GM19025 (cell line): Measurements from ENCODE around the gene HIPK2.

ENCODE experiments used
- ATAC-seq: cut with Tn5 transposase; IDR thresholded peaks from one replicate; pipeline ENCODE4 v1.9.1; 2021; ENCODE audit warnings: mild to moderate bottlenecking, low read depth, moderate library complexity; ENCODE audit not compliant: unreplicated experiment

HIPK2 gene

DNA sequence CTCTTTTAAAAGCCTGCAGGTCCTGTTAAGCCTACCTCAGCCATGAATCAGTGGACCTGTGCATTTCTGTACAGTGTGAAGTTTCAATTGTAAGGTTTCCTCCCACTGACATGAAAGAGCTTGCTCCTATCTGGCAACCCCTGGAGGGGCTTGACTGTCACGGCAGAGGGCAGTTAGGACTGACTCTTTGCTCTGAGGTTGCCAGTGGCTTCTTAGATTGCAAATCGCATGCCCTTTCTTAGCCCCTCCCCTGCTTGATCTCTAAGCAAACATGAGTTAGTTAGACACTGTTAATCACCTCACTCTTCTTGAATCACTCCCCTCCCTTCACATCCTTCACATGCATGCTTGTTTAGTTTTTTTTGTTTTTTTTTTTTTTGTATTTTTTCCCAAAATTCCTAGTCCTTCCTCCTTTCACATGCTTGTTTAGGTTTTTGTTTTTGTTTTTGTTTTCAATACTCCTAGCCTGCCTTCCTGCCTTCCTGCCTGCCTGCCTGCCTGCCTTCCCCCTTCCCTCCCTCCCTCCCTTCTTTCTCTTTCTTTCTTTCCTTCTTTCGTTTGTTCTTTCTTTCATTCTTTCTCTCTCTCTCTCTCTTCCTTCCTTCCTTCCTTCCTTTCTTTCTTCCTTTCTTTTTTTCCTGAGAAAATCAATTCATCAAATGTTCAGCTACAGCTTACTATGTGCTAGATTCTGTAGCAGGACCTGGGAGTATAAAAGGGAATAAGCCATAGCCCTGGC is 6.0 kb upstream of the HIPK2 start:
- ATAC-seq: no peak

DNA sequence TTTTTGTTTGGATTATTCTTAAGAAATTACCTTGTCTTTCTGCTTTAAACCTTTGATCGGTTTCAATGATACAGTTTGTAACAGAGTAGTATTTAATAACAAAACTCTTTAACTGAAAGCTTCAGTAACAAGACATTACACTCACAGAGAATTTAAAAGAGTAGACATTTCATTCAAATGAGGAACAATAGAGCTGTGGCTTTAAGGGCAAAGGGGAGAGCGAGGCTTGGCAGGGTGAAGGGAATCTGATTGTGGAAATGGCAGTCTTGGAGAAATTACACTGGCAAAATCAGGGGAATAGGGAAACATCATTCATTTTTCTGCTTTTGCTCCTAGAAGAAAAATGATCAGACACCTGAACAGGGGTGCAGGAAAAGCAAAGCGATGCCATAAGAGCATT is 5.1 kb upstream of the HIPK2 start:
- ATAC-seq: no peak

DNA sequence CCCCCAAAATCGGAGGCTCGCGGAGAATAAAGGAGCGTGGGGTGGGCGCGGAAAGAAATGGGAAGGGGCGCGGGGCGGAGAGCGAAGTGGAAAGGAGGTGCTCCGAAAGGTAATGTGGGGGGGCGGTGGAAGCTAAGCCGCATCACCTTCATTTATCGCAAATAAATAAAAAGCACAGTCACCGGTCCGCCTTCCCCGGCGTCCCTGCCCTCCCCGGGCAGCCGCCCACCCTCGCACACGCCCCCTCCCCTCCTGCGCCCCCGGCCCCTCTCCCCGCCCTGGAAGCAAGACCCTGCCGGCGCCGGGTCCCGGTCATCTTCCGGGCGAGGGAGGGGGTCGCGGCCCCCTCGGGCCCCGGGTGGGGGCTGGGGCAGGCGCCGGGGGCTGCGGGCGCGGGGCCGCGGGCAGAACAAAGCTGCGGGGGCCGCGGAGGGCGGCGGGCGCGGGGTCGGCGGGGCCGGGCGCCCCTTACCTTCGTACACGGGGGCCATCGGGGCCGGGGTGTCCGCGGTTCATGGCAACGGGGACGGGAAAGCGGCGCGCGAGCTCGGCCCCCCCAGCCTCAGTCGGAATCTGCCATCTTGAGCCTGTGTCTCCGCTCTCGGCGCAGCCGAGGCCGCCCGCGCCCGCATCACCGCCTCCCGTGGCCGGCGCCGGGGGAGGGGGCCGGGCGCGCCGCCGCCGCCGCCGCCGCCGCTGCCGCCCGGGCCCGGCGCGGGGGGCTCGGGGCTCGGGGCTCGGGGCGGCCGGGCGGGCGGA is 486 bp downstream of the HIPK2 start:
- ATAC-seq: peak; percentile 16

DNA sequence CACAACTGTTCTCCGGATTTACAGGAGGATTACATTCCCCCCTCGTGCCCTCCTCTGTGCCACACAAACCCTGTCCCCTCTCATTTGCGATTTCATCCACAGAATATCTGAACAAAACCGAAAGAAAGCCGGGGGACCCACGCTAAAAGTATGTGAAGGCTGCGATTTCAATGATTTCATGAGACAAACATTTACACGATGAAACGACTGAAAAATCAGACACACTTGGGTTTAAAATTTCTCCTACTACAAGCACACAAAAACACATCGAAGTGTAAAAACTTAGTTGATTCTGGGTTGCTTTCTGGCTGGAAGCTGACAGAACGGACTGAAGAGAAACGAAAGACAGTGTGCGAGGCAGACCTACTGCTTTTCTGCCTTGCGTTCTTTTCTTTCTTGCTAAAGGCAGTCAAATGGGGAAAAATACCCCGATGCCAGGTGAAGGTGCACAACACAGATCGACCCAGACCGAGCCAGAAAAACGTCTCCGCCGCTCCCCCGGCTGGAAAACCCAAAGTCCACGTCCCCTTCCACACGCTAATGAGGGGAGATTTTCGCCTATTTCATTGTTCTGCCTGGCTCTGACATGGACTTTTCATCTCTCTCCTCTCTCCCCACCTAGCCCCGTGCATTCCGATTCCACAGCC is 1.2 kb downstream of the HIPK2 start:
- ATAC-seq: no peak

DNA sequence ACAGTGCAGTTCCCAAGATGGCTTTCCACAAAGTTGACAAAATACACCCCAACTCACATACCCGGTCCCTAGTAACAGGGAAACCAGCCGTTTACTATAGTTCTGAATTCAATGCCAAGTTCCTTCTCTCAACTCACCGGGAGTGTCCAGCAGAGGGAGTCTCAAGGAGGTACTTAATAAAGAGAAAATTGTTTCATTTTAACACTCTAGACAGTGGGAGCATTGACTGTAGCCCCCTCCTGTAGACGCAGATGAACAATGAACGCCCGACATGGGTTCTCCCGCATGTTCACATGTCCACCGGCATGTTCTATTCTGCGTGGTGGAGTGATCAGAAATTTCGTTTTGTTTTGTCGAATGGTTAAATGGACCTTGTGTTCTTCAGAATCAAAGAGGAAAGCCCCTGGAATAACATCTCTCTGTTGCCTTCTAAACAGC is 1.9 kb downstream of the HIPK2 start:
- no peak for ATAC-seq

DNA sequence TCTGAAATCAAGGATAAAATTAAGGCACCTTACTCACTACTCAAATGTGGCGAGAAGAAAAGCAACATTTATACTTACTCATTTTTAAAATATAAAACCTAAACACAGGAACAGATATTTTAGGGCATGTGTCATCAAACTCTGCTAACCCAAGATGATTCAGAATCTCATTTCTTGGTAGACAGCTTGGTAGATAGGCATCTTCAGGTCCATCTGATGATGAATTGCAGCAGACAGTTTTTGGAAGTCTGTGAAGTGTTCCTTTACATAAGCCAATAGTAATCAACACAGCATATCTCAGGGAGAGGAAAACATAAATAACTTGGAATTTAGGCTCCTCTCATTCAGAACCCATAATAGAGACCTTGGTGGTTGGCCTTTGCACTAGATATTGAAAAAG is 3.4 kb downstream of the HIPK2 start:
- ATAC-seq: no peak

DNA sequence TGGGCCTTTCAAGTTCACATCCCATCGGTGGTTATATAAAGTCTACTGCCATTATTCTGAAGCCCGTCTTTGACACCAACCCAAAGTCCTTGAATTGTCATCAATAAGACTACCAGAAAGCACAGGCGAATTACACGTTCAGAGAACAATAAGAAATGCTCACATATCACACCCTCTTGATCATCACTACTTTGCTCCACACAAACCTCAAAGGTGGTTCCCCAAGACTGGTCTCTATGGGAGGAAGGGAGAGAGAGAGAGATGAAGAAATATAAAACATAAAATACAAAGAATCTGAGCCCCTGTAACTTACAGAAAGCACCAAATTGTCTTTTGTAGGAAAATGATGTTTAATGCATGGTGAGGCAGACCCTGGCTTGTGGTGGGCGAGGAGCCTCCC is 4.4 kb downstream of the HIPK2 start:
- ATAC-seq: no peak

DNA sequence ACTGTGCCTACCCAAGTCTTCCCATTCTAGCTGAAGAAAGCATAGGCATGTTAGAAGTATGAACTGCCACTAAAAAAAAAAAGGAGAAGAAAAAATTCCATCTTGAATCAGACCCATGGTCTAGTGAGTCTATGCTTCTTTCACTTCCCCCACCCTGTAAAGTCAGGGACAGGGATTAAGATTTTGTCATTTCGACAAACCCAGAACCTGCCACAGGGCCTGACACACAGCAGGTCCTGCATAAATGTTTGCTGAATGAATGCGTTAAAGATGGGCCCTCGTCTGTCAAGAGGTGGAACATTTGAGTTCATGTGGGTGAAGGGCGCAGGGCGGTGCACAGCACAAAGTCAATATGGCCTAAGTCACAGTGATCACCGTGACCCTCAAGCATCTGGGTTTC is 4.9 kb downstream of the HIPK2 start:
- ATAC-seq: no peak

DNA sequence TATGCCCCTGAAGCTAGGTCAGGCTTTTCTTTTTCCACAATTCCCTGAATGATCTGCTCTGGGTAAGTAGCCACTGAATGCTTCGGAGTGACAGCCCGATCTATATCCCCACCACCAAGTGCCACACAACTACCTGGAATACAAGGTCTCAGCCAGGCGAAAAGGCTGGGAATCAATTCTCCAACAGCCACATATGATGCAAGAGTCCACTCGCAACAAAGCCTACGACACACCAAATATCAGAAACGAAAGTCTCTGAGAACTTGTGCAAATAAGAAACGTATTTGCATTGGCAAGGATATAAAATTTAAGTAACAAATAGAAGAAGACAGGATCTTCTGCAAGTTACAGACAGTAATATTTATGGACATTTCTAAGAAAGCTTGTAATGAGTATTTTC is 5.7 kb downstream of the HIPK2 start:
- no peak for ATAC-seq

DNA sequence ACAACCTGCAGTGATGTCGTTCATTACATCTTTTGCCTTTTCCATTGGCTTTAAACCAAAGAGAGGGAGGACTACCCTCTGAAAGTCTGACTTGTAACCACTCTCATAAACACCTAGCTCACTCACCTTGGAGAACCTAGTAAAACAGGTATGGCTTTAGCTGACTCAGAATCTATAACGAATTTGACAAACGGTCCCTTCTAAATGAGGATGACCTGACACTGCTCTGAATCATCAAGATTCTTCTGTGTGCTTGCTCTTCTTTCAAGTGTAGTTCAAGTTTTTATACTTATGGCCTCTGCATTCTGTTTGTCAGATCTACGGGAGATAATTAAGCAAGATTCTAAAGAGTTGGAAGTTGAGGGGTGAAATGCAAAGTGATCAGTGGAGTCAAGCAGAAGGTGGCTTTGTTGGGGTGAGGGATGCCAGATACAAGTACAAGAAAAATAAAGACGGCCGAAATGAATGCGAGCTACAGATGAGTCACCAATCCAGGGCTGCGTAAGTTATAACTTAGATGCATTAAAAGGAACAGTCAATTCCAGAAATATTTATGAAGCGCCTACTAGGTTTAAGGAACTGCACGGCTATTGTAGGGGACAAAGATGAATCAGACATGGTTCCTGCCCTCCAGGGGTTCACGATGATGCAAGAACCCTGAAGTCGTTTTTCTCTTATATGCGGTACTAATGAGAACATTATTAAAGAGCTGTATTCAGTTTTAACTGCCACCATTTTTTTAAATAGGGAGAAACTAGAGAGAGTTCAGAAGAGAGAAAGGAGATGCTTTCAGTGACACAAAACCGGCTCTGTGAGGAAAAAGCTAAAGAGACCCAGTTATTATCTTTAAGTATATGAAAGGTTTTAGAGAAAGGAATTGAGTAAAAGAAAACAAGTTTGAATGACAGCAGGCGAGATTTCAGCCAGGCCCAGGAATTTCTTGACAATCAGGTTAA is 6.5 kb downstream of the HIPK2 start:
- no peak for ATAC-seq

DNA sequence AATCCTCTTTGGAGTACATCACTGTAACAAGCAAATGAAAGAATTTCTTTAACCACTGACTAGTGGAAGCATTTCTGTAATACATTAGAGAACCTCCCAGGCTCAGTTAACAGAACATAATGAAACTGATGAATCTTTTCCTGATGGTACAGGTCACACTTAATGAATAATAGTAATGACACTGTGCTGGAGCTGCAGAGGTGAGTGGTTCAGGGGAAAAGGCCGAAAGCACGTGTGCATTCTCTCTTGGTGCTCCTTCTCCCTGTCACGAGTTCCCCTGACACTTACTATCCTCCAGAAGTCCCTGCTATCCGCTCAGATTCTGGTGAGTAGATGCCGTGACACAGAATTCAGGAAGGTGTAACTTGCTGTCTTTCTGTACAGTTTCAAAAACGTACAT is 8.0 kb downstream of the HIPK2 start:
- ATAC-seq: no peak

DNA sequence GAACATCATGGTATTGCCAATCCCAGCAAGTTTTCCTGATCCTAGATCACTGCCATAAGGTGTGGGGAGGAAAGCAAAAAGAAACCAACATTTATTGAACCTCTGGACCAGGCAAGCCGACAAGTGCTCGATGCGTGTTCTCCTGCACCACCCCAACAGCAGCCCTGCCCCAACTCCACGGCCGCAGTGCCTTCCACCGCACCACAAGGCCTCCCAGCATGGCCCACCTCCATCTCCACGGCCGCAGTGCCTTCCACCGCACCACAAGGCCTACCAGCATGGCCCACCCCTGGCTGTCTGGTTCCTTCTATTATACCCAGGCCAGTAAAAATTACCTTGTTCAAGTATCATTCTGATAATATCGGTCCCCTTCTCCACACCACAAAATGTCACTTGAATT is 8.7 kb downstream of the HIPK2 start:
- no peak for ATAC-seq

DNA sequence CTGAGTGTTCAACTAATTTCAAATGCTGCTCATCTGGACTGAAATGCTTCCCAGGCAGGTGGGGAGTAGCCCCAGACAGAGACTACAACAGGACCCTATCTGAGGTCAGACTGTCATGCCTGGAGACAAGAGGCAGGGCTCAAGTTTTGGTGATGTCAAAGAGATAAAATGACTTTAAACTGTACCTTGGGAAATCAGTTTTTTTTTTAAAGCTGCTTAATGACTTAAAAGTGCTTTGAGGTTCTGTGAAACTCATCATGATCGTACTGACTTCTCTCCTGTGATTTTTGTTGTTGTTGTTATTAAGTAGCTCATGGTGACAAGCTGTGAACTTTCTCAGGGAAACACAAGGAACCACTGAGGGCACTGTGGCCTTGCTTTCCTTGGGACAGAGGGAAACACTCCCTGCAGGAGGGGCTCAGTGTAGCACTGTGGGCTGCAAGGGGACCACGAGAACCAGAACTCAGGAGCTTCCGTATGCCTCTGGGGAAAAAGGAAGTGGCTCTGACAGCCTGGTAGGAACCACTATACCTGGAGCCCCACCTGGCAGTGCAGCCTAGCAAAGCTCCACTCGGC is 9.5 kb downstream of the HIPK2 start:
- ATAC-seq: no peak

DNA sequence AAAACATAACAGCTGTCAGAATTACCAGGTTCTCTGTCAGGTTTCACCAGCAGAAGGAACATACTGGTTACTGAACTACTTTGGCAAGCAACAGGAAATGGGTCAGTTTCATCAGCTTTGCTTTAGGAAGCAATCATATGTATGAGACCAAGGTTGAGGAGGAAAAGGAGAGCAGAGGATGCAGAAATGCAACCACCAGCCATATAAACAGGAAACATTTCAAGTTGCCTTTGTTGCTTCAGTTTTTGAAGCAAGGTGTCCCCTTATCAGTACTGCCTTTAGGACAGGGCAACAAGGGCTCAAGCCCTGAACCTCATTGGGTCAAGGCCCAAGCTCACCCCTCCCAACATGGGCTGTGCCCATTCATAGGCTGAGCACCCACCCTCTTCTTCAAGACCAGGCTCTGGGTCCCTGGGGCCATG is 10.2 kb downstream of the HIPK2 start:
- ATAC-seq: peak; percentile 86

DNA sequence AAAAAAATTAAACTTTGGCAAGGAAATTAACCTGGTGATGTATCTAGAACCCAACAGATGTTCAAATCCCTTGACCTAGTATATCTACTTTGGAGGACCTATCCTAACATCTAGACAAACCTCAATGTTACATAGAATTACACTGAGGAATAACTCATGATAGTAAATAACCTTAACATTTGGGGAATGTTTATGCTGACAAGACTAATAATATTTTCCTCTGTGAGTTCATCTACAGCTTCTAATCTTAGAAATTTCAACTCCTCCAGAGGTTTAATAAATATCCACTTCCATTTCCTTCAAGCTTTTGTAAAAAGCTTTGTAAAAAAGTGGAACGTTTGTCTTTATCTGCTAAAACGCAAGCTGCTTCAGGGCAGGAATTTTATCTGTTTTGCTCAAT is 12.7 kb downstream of the HIPK2 start:
- ATAC-seq: no peak

DNA sequence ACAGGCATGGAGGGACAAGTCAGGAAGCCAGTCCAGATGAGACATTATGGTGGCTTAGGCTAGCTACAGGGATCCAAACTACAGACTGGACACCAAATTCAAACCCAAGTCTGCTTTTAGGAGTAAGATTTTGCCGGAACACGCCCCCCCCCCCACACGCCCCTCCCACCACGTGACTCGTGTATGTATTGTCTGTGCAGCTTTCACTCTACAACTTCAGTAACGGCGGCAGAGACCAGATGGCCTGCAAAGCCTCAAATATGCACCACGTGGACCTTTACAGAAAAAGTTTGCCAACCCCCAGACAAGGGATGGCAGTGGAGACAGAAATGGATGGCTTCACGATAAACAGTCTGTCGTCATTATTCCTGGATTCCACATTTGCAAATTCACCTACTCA is 14.5 kb downstream of the HIPK2 start:
- ATAC-seq: no peak

DNA sequence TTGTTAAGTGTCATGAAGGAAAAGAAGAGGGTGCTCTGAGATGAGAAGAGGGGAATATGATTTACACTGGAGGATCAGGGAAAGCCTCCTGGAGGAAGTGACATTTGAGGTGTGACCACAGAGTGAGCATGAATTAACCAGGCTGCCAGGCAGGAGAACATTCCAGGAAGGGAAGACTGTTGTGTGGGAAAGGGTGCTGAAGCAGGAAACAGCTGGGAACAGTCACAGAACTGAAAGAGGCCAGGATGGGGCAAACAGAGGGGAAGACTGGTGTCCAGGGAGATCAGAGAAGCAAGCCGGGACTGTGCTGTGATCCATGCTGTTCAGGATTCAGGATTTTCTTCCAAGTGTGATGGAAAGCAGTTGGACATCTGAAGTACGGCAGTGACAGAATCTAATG is 14.9 kb downstream of the HIPK2 start:
- no peak for ATAC-seq

DNA sequence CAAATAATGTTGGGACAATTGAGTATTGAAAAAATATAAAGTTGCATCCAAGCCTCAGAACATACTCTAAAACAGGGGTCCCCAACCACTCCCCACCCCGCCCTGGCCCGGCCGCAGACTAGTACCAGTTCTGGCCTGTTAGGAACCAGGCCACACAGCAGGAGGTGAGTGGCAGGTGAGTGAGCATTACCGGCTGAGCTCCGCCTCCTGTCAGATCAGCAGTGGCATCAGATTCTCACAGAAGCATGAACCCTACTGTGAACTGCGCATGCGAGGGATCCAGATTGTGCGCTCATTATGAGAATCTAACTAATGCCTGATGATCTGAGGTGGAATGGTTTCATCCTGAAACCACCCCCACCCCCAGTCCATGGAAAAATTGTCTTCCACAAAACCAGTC is 19.4 kb downstream of the HIPK2 start:
- ATAC-seq: no peak

DNA sequence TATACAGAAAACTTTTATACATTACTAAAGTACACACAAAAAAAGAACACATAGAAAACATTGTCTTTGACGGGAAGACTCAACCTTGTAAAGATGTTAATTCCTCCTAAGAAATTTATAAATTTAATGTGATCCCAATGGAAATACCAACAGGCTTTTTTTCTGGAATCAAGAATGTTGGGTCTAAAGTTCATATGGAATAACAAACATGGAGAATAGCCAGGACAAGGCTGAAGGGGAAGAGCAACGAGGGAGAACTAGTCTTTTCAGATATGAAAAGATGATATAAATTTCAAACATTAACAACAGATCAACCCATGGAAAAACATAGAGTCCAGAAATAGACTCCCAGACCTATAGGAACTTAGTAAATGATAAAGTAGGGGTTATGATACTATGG is 19.8 kb downstream of the HIPK2 start:
- no peak for ATAC-seq

DNA sequence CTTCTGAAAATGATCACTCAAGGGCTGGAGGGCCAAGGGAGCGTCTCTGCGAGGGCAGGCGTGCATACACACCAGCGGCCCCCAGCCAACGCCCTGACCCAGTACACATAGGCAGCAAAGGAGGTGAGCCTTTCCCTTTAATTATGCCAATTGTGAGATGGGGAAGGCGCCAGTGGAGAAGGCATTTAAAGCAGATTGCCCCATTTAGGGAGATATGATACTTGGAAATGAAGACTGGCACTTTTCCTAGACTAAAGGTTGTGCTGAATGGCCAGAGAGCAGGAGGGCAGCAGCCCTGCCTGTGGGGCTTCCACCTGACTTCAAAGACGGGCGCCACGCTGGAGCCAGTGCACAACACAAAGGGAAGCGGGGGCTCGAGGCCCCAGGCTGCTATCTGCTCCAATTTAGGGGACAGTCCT is 24.1 kb downstream of the HIPK2 start:
- no peak for ATAC-seq
